Measurements from ENCODE around the gene HNRNPU. TPM values are rescaled to one million over a fixed set of nuclear protein-coding genes. Genes with fewer than 3 reads are reported as not detected.

Gene HNRNPU
- total and polyA plus RNA-seq, 2 experiments from 2014 or later: 422 to 687 TPM

- no peak for ATAC-seq
- Histone ChIP-seq H4K20me1 (replicated peaks; ENCODE audit: insufficient read depth) (peaks cover 58% of the 10 kb centered on the region), H3K9me2 (ENCODE audit: insufficient read depth) (no peaks in the 10 kb centered on the region), H3F3A (replicated peaks; ENCODE audit: low read depth) (peaks cover 32% of the 10 kb centered on the region), H3K4me3 (peak overlapping the region; percentile 92), H3K27ac (ENCODE audit: low read depth) (no peak overlapping the region), H3K4me2 (peak overlapping the region; percentile 91), H3K27me3 (ENCODE audit: insufficient read depth) (no peaks in the 10 kb centered on the region), H3K36me3 (ENCODE audit: insufficient read depth) (peaks cover 42% of the 10 kb centered on the region), H3K79me2 (replicated peaks; ENCODE audit: insufficient read depth) (peaks cover 84% of the 10 kb centered on the region), H2AFZ (no peak overlapping the region), H3K4me1 (ENCODE audit: insufficient read depth) (peaks cover 22% of the 10 kb centered on the region)
- Mint-ChIP-seq H3K27me3 (ENCODE audit: insufficient read depth, low read depth, poor library complexity) (peaks cover 22% of the 10 kb centered on the region), H3K36me3 (ENCODE audit: low read depth) (peaks cover 72% of the 10 kb centered on the region), H3K4me1 (peaks cover 45% of the 10 kb centered on the region), H3K27ac (peak overlapping the region; percentile 82; the same call in 1 of the 2 replicates), H3K9me3 (peaks cover 4% of the 10 kb centered on the region; the same call in 1 of the 3 replicates), H3K4me3 (peak overlapping the region; percentile 91)
- DNase-seq (ENCODE audit: low spot score): no peak
- TF ChIP-seq, protein P1, sequence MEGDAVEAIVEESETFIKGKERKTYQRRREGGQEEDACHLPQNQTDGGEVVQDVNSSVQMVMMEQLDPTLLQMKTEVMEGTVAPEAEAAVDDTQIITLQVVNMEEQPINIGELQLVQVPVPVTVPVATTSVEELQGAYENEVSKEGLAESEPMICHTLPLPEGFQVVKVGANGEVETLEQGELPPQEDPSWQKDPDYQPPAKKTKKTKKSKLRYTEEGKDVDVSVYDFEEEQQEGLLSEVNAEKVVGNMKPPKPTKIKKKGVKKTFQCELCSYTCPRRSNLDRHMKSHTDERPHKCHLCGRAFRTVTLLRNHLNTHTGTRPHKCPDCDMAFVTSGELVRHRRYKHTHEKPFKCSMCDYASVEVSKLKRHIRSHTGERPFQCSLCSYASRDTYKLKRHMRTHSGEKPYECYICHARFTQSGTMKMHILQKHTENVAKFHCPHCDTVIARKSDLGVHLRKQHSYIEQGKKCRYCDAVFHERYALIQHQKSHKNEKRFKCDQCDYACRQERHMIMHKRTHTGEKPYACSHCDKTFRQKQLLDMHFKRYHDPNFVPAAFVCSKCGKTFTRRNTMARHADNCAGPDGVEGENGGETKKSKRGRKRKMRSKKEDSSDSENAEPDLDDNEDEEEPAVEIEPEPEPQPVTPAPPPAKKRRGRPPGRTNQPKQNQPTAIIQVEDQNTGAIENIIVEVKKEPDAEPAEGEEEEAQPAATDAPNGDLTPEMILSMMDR (conservative IDR thresholded peaks at IDR 0.05; ENCODE audit: low read depth in 2 of 2): no peak
- TF ChIP-seq NANOG (IDR thresholded peaks at IDR 0.05; ENCODE audit: borderline replicate concordance): no peak
These were observed 2.7 kb downstream of the HNRNPU start for GRCh38 chr1:244861683-244862082.

GRCh38 chr1:244860914-244861610 is 3.3 kb downstream of the HNRNPU start:
- Histone ChIP-seq H3F3A (replicated peaks; ENCODE audit: low read depth) (peaks cover 32% of the 10 kb centered on the region), H4K20me1 (replicated peaks; ENCODE audit: insufficient read depth) (peaks cover 63% of the 10 kb centered on the region), H3K27me3 (ENCODE audit: insufficient read depth) (no peaks in the 10 kb centered on the region), H3K9me2 (ENCODE audit: insufficient read depth) (no peaks in the 10 kb centered on the region), H3K27ac (ENCODE audit: low read depth) (peak overlapping the region; percentile 13; the same call in 1 of the 2 replicates), H2AFZ (no peak overlapping the region), H3K79me2 (replicated peaks; ENCODE audit: insufficient read depth) (peaks cover 90% of the 10 kb centered on the region), H3K4me3 (peak overlapping the region; percentile 92), H3K4me2 (peak overlapping the region; percentile 91), H3K4me1 (ENCODE audit: insufficient read depth) (peaks cover 22% of the 10 kb centered on the region), H3K36me3 (ENCODE audit: insufficient read depth) (peaks cover 48% of the 10 kb centered on the region)
- Mint-ChIP-seq H3K27me3 (ENCODE audit: insufficient read depth, low read depth, poor library complexity) (peaks cover 22% of the 10 kb centered on the region), H3K9me3 (peaks cover 4% of the 10 kb centered on the region; the same call in 1 of the 3 replicates), H3K36me3 (ENCODE audit: low read depth) (peaks cover 79% of the 10 kb centered on the region), H3K4me3 (peak overlapping the region; percentile 91), H3K4me1 (peaks cover 43% of the 10 kb centered on the region), H3K27ac (peak overlapping the region; percentile 82; the same call in 1 of the 2 replicates)
- ATAC-seq (no peak), DNase-seq (ENCODE audit: low spot score) (no peak)
- TF ChIP-seq JUNB (IDR thresholded peaks at IDR 0.05; ENCODE audit: unreplicated experiment) (no peak), ZNF114 (CRISPR knock-in tag; IDR thresholded peaks at IDR 0.05) (no peak), STAT1 (IDR thresholded peaks at IDR 0.05; ENCODE audit: unreplicated experiment) (no peak), EZH2 (IDR thresholded peaks at IDR 0.05; ENCODE audit: low read depth, unreplicated experiment) (no peak), EZH2phosphoT487 (IDR thresholded peaks at IDR 0.05; ENCODE audit: unreplicated experiment) (no peak)
- TF ChIP-seq, protein P2, sequence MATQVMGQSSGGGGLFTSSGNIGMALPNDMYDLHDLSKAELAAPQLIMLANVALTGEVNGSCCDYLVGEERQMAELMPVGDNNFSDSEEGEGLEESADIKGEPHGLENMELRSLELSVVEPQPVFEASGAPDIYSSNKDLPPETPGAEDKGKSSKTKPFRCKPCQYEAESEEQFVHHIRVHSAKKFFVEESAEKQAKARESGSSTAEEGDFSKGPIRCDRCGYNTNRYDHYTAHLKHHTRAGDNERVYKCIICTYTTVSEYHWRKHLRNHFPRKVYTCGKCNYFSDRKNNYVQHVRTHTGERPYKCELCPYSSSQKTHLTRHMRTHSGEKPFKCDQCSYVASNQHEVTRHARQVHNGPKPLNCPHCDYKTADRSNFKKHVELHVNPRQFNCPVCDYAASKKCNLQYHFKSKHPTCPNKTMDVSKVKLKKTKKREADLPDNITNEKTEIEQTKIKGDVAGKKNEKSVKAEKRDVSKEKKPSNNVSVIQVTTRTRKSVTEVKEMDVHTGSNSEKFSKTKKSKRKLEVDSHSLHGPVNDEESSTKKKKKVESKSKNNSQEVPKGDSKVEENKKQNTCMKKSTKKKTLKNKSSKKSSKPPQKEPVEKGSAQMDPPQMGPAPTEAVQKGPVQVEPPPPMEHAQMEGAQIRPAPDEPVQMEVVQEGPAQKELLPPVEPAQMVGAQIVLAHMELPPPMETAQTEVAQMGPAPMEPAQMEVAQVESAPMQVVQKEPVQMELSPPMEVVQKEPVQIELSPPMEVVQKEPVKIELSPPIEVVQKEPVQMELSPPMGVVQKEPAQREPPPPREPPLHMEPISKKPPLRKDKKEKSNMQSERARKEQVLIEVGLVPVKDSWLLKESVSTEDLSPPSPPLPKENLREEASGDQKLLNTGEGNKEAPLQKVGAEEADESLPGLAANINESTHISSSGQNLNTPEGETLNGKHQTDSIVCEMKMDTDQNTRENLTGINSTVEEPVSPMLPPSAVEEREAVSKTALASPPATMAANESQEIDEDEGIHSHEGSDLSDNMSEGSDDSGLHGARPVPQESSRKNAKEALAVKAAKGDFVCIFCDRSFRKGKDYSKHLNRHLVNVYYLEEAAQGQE (IDR thresholded peaks at IDR 0.05; ENCODE audit: unreplicated experiment): no peak
- TF ChIP-seq, protein P3, sequence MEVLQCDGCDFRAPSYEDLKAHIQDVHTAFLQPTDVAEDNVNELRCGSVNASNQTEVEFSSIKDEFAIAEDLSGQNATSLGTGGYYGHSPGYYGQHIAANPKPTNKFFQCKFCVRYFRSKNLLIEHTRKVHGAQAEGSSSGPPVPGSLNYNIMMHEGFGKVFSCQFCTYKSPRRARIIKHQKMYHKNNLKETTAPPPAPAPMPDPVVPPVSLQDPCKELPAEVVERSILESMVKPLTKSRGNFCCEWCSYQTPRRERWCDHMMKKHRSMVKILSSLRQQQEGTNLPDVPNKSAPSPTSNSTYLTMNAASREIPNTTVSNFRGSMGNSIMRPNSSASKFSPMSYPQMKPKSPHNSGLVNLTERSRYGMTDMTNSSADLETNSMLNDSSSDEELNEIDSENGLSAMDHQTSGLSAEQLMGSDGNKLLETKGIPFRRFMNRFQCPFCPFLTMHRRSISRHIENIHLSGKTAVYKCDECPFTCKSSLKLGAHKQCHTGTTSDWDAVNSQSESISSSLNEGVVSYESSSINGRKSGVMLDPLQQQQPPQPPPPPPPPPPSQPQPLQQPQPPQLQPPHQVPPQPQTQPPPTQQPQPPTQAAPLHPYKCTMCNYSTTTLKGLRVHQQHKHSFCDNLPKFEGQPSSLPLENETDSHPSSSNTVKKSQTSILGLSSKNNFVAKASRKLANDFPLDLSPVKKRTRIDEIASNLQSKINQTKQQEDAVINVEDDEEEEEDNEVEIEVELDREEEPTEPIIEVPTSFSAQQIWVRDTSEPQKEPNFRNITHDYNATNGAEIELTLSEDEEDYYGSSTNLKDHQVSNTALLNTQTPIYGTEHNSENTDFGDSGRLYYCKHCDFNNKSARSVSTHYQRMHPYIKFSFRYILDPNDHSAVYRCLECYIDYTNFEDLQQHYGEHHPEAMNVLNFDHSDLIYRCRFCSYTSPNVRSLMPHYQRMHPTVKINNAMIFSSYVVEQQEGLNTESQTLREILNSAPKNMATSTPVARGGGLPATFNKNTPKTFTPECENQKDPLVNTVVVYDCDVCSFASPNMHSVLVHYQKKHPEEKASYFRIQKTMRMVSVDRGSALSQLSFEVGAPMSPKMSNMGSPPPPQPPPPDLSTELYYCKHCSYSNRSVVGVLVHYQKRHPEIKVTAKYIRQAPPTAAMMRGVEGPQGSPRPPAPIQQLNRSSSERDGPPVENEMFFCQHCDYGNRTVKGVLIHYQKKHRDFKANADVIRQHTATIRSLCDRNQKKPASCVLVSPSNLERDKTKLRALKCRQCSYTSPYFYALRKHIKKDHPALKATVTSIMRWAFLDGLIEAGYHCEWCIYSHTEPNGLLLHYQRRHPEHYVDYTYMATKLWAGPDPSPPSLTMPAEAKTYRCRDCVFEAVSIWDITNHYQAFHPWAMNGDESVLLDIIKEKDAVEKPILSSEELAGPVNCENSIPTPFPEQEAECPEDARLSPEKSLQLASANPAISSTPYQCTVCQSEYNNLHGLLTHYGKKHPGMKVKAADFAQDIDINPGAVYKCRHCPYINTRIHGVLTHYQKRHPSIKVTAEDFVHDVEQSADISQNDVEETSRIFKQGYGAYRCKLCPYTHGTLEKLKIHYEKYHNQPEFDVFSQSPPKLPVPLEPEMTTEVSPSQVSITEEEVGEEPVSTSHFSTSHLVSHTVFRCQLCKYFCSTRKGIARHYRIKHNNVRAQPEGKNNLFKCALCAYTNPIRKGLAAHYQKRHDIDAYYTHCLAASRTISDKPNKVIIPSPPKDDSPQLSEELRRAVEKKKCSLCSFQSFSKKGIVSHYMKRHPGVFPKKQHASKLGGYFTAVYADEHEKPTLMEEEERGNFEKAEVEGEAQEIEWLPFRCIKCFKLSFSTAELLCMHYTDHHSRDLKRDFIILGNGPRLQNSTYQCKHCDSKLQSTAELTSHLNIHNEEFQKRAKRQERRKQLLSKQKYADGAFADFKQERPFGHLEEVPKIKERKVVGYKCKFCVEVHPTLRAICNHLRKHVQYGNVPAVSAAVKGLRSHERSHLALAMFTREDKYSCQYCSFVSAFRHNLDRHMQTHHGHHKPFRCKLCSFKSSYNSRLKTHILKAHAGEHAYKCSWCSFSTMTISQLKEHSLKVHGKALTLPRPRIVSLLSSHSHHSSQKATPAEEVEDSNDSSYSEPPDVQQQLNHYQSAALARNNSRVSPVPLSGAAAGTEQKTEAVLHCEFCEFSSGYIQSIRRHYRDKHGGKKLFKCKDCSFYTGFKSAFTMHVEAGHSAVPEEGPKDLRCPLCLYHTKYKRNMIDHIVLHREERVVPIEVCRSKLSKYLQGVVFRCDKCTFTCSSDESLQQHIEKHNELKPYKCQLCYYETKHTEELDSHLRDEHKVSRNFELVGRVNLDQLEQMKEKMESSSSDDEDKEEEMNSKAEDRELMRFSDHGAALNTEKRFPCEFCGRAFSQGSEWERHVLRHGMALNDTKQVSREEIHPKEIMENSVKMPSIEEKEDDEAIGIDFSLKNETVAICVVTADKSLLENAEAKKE (CRISPR knock-in tag; IDR thresholded peaks at IDR 0.05): no peak

All from GM23338 (cell line).